Mononuclear cell (primary cell): ENCODE data around the gene RRP36. TPM values are rescaled to one million over a fixed set of nuclear protein-coding genes. Genes with fewer than 3 reads are reported as not detected.
"Not testable (repeated sequence)": the region's sequence is repeated elsewhere in the genome, so short reads cannot be mapped to it uniquely, and the experiment has no call there.

Source experiments
- H3K27me3 ChIP-seq: 2 replicates; pipeline ENCODE4 v1.6.0; 2011; ENCODE audit warnings: low read length, control low read depth; ENCODE audit not compliant: insufficient read depth
- H3K4me1 ChIP-seq: 2 replicates; pipeline ENCODE4 v1.5.1; 2011; ENCODE audit warnings: mild to moderate bottlenecking, low read length, control low read depth; ENCODE audit not compliant: insufficient read depth
- H3K4me3 ChIP-seq: 2 replicates; pipeline ENCODE4 v1.5.1; 2011; ENCODE audit warnings: mild to moderate bottlenecking, low read length, moderate library complexity
- H3K9me3 ChIP-seq: 2 replicates; pipeline ENCODE4 v1.5.1; 2011; ENCODE audit warnings: low read depth, mild to moderate bottlenecking, control low read depth, low read length
- total RNA-seq: library from RNA; depleted of rRNA; stranded (reverse); fragments of >200 nt; gene quantifications from one replicate; pipeline ENCODE4 v1.2.3, GENCODE V29; 2012

Gene RRP36
- total RNA-seq, 1 donor, result 31.1 TPM

DNA sequence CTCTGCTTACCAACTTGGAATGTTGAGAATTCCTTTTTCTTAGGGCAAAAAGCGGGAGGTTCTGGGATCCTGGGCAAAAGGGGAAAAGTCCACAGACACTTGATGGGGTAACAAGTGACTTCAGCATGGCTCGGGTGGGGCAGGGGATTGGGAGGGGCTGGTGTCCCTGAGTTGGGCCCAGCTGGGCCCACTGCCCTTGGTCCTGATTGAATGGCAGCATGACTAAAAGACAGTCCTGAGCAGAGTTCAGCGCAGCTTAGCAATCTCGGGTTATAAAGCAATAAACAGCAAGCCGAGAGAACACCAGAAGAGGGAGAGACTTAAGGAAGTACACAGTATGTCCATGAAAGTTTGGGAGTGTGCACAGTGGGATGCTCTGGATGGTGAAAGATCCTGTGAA is 31.5 kb upstream of the RRP36 start:
- Histone ChIP-seq H3K9me3 (no peaks in the 10 kb centered on the region), H3K27me3 (no peaks in the 10 kb centered on the region), H3K4me1 (peaks cover 21% of the 10 kb centered on the region), H3K4me3 (no peak overlapping the region)

DNA sequence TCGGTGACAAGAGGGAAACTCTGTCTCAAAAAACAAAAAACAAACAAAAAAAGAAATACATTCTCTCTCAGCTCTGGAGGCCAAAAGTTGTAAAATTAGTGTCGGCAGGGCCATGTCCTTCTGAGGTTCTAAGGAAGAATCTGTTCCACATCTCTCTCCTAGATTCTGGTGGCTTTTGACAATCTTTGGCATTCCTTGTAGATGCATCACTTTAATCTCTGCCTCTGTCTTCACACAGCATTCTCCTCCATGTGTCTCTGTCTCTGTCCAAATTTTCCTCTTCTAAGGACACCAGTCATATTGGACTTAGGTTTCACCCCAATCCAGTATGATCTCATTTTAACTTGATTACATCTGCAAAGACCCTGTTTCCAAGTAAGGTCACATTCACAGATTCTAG is 28.0 kb upstream of the RRP36 start:
- Histone ChIP-seq H3K4me3 (no peak overlapping the region), H3K27me3 (no peaks in the 10 kb centered on the region), H3K9me3 (no peaks in the 10 kb centered on the region), H3K4me1 (no peaks in the 10 kb centered on the region)

DNA sequence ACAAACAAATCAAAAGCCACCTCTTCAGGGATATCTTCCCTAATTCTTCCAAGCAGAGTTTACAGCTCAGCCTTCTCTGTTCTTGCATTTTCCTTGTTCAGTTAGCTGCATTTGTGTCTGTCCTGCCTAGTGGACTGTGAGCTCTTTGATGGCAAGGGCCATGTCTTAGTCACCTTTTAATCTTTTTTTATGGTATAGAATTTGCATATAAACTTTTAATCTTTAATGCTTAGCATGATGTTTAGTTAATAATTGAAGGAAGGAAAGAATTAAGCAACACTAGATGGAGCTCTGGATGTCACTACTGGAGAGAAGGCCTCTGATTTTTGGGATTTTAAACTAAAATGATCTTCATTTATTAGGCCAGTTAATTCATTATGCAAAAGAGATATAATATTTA is 24.9 kb upstream of the RRP36 start:
- H3K9me3 ChIP-seq, result no peaks in the 10 kb centered on the region
- no peak overlapping the region for H3K4me3 ChIP-seq
- no peaks in the 10 kb centered on the region for H3K4me1 ChIP-seq
- no peaks in the 10 kb centered on the region for H3K27me3 ChIP-seq

DNA sequence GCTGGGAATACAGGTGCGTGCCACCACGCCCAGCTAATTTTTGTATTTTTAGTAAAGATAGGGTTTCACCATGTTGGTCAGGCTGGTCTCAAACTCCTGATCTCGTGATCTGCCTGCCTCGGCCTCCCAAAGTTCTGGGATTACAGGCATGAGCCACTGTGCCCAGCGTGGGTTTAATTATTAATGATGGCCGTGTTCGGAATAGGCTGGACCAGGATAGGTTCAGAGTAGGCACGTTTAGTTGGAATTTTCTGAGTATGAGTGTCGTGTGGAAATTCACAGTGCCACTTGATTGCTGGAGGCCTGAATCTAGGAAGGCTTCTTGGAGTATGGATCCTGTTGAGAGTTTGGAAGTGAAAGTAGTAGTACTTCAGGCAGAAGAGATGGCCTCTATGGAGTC is 23.2 kb upstream of the RRP36 start:
- H3K27me3 ChIP-seq, H3K4me1 ChIP-seq, H3K9me3 ChIP-seq, H3K4me3 ChIP-seq: not testable (repeated sequence)

DNA sequence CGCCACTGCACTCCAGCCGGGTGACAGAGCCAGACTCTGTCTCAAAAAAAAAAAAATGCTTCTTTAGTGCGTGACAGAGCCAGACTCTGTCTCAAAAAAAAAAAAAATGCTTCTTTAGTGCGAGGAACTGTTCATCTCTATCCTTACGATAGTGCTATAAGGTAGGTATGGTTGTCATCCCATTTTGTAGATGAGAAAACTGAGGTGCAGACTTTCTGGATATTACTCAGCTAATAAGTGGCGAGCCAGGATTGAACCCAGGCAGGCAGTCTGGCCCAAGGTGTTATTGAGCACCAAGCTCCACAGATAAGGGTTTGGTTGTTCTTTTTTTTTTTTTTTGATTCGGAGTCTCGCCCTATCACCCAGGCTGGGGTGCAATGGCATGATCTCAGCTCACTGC is 19.6 kb upstream of the RRP36 start:
- Histone ChIP-seq H3K9me3 (no peaks in the 10 kb centered on the region), H3K4me3 (no peak overlapping the region), H3K4me1 (no peaks in the 10 kb centered on the region), H3K27me3 (no peaks in the 10 kb centered on the region)

DNA sequence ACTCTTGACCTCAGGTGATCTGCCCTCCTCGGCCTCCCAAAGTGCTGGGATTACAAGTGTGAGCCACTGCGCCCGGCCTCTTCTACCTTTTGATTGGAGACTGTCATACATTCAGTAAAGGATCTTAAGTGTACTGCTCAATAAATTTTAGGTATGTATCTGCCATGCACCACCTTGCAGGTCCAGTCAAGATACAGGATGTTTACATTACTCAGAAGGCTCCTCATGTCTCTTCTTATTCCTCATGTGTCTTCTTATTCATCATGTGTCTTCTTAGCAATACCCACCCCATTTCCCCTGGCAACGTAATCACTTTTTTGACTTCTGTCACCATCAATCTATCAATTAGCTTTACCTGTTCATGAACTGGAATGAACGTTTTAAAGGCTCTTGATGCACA is 15.6 kb upstream of the RRP36 start:
- Histone ChIP-seq H3K4me3 (no peak overlapping the region), H3K4me1 (no peaks in the 10 kb centered on the region), H3K9me3 (no peaks in the 10 kb centered on the region), H3K27me3 (no peaks in the 10 kb centered on the region)

DNA sequence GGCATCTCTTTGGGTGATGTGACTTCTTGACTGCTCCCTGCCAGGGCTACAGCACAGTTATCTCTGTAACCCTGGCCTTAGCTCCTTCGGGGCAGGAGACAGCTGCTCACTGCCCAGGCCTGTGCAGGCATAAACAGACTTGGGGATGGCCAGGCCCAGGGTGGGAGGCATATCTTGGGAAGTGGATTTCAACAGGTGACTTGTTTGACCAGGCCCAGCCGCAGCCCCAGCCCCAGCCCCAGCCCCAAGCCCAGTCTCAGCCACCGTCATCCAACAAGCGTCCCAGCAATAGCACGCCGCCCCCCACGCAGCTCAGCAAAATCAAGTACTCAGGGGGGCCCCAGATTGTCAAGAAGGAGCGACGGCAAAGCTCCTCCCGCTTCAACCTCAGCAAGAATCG is 15.2 kb upstream of the RRP36 start:
- no peaks in the 10 kb centered on the region for H3K9me3 ChIP-seq
- no peaks in the 10 kb centered on the region for H3K4me1 ChIP-seq
- no peak overlapping the region for H3K4me3 ChIP-seq
- no peaks in the 10 kb centered on the region for H3K27me3 ChIP-seq

DNA sequence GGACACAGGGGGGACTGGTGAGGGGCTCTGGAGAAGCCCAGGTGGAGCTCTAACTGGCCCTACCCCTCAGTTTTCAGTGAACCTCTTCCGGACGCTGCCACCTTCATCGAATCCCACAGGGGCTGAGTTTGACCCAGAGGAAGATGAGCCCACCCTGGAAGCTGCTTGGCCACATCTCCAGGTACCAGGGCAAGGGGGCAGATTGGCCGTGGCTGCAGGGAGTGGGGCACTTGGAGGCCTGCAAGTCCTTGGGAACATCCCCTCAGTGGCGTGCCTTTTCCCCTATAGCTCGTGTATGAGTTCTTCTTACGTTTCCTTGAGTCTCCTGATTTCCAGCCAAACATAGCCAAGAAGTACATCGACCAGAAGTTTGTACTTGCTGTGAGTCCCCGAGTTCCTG is 14.3 kb upstream of the RRP36 start:
- H3K9me3 ChIP-seq, result no peaks in the 10 kb centered on the region
- no peak overlapping the region for H3K4me3 ChIP-seq
- H3K4me1 ChIP-seq, result peaks cover 3% of the 10 kb centered on the region
- no peaks in the 10 kb centered on the region for H3K27me3 ChIP-seq

DNA sequence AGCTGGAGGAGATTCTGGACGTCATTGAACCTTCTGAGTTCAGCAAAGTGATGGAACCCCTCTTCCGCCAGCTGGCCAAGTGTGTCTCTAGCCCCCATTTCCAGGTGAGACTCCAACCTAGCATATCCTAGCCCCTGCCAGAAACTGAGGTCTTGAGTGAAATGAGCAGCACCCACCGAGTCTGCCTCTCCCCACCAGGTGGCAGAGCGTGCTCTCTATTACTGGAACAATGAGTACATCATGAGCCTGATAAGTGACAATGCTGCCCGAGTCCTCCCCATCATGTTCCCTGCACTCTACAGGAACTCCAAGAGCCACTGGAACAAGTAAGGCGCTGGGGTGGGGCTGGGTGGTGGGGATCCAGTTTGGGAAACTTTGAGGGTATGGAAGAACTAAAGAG is 12.3 kb upstream of the RRP36 start:
- Histone ChIP-seq H3K4me3 (no peak overlapping the region), H3K27me3 (no peaks in the 10 kb centered on the region), H3K9me3 (no peaks in the 10 kb centered on the region), H3K4me1 (peaks cover 16% of the 10 kb centered on the region)

DNA sequence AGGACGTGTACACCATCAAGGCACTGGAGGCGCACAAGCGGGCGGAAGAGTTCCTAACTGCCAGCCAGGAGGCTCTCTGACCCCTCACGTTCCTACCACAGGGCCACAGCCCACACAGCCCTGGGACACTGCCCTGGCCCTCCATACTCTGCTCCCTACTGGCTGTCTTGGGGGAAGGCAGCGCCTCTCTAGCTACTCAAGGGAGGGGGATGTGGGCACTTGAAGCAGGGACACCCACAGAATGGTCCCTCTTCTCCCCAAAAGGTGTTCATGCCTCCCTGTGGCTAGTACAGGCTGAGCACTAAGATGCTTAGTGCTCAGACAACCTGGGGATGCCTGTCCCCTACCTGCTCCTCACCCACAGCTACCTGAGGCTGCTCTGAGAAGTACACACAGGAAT is 10.2 kb upstream of the RRP36 start:
- Histone ChIP-seq H3K4me1 (peaks cover 35% of the 10 kb centered on the region), H3K27me3 (no peaks in the 10 kb centered on the region), H3K4me3 (no peak overlapping the region), H3K9me3 (no peaks in the 10 kb centered on the region)

DNA sequence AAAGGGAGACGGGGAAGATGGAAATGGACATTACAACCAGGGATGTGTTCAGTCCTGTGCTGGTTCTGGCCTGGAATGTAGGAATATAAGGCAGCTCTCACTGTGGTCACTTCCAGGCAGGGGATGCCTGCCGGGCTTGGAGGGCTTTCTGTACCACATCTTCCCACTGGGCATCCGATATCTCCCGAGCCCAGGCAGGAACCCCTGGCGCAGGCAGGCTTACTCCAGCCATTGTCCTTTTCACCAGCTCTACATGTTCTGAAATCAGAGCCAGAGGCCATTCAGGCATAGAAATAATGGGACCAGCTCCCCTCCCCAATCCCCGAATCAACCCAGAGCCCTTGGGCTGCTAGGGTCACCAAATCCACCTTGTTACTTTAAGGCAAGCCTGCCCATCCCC is 9.1 kb upstream of the RRP36 start:
- Histone ChIP-seq H3K27me3 (no peaks in the 10 kb centered on the region), H3K4me1 (peaks cover 41% of the 10 kb centered on the region), H3K4me3 (no peak overlapping the region), H3K9me3 (no peaks in the 10 kb centered on the region)

DNA sequence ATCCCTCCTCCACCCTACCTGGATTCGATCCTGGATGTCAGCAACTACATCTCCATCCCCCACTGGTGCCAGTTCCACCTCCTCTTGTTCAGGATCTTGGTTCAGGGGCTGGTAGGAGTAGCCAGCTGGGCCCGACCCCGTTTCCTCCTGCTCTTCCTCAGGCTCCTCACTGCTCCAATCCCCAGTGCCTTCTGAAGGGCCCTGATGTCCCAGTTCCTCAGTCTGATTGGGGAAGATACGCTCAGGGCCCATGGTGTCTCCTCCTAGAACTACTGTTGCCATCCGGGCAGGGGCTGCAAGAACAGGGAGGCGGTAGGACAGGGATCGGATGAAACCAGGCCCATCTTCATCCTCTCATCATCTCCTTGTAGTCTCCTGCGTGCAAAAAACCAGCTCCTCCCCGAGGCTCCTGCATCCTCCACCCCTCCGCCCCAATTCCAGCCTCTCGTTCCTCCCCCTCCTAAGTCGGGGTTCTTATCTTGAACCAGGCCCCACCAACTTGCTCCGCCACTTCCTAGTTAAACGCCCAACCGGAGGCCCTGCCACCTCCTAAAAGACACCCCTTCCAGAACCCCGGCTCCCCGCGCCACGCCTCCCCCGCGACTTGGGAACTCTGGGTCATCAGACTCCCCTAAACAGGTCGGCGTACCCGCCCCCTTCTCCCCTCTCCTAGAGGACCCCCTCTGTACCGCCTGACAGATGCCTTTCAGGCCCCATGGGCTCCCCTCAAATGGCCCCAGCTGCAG is 8.2 kb upstream of the RRP36 start:
- H3K9me3 ChIP-seq, result no peaks in the 10 kb centered on the region
- no peaks in the 10 kb centered on the region for H3K27me3 ChIP-seq
- peaks cover 41% of the 10 kb centered on the region for H3K4me1 ChIP-seq
- H3K4me3 ChIP-seq, result peak overlapping the region; percentile 54

DNA sequence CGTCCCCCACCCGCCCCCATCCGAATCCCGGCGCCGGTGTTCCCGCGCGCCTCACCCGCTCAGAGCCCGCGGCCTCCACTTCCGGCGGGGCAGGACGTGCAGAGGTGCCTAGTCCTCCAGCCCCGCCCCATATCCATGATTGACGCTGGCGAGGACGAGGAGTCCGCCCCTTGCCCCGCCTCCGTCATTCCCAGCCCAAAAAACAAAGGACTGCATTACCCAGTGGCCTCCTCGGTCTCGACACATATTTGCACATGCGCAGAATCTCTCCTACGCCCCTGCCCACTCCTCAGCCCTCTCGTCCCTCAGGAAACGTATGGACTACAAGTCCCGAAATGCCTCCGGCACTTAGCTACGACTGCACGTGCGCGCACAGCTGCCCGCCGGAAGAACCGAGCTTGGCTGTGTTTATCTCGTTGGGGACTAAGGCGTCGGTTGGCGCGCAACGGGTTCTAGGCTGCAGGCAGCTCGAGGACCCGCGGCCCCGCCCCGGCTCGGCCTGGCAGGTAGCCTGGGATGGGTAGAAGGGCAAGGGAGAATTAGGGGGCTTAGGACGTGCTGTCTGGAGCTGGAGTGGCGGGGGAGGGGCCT is 7.5 kb upstream of the RRP36 start, which contains the start of the genes KLHDC3 and MEA1:
Gene KLHDC3, plus strand, starts transcription at position 407 of the 591 bp plus-strand sequence. CDS start 2,944 bp downstream, outside the sequence.
Gene MEA1, minus strand, starts transcription at position 104 of the 591 bp plus-strand sequence. CDS start 133 bp downstream, outside the sequence.
- Histone ChIP-seq H3K9me3 (no peaks in the 10 kb centered on the region), H3K4me3 (peak within 1 kb of the TSS; percentile 54), H3K4me1 (peaks cover 41% of the 10 kb centered on the region), H3K27me3 (no peaks in the 10 kb centered on the region)

DNA sequence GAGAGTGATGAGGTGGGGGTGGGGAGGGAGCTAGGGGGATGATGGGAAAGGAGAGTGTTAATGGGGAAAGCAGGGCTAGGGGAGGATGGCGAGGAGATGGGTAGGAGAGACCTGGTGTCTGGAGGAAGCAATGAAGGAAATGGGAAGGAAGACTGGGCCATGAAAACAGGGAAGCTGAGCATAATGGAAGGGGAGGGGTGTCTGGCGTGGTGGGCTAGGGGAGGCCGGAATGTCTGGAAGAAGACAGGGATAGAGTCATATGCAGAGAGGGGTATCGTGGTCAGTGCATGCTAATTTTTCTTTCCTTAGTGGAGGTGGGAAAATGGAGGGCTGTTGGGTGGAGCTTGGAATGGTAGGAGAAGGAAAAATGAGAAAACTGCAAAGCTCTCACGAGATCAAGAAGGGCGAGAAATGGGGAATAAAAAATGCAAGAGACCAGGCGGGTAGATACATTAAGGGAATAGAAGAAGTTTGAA is 7.0 kb upstream of the RRP36 start:
- Histone ChIP-seq H3K4me3 (peak overlapping the region; percentile 54), H3K4me1 (peaks cover 41% of the 10 kb centered on the region), H3K27me3 (no peaks in the 10 kb centered on the region), H3K9me3 (no peaks in the 10 kb centered on the region)

DNA sequence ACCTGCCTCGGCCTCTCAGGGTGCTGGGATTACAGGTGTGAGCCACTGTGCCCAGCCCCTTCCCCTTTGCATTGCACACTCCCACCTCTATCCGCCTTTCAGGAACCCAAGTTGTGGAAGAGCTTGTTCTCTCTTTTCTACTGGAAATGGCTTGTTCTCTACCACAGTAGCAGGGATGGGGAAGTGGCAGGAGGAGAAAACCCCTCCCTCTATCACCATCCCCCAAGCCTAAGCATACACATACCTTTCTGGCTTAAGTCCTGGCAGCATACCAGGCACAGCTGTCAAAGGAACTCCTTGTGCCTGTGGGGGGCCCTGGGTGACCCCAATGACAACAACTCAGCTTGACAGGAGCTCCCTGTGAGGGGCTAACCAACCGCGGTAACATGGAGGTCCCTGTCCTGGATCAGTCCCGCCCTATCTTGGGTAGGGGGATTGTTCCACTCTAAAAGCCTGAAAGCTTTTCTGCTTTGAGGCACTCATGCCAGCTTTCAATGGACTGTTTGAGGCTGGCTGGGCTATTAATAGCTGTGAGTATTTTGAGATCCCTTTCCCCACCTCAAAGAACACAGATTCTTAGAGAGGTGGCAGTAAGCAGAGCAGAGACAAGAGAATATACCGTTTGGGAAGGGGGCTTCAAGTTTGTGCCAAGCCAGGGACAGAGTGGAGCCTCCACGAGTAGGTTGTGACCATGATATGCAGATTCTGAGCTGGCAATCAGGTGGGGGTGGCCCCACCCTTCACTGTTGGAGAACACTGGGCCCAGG is 5.1 kb upstream of the RRP36 start:
- H3K4me1 ChIP-seq, result peaks cover 50% of the 10 kb centered on the region
- H3K9me3 ChIP-seq, result no peaks in the 10 kb centered on the region
- no peak overlapping the region for H3K4me3 ChIP-seq
- H3K27me3 ChIP-seq, result no peaks in the 10 kb centered on the region
